ENCODE measurements around the gene MAD2L1.

The MAD2L1 gene

GRCh38 chr4:120085705-120086104 is 19.1 kb upstream of the MAD2L1 start:
- no peak overlapping the region for H3K27ac ChIP-seq
- TF ChIP-seq CTCF (IDR thresholded peaks at IDR 0.05) = no peak
- no peak for TF ChIP-seq ZFX (IDR thresholded peaks at IDR 0.05; ENCODE audit: borderline replicate concordance)

GRCh38 chr4:120084327-120084726 is 17.7 kb upstream of the MAD2L1 start:
- TF ChIP-seq ZFX (IDR thresholded peaks at IDR 0.05; ENCODE audit: borderline replicate concordance) = no peak
- TF ChIP-seq CTCF (IDR thresholded peaks at IDR 0.05) = no peak
- no peak overlapping the region for H3K27ac ChIP-seq

GRCh38 chr4:120083152-120083551 is 16.5 kb upstream of the MAD2L1 start:
- TF ChIP-seq ZFX (IDR thresholded peaks at IDR 0.05; ENCODE audit: borderline replicate concordance) (no peak), CTCF (IDR thresholded peaks at IDR 0.05) (no peak)
- no peak overlapping the region for H3K27ac ChIP-seq

- no peak overlapping the region for H3K27ac ChIP-seq
- TF ChIP-seq ZFX (IDR thresholded peaks at IDR 0.05; ENCODE audit: borderline replicate concordance) (no peak), CTCF (IDR thresholded peaks at IDR 0.05) (no peak)
Measured at GRCh38 chr4:120082251-120082650, 15.6 kb upstream of the MAD2L1 start.

- TF ChIP-seq CTCF (IDR thresholded peaks at IDR 0.05) = no peak
- TF ChIP-seq ZFX (IDR thresholded peaks at IDR 0.05; ENCODE audit: borderline replicate concordance) = no peak
- no peak overlapping the region for H3K27ac ChIP-seq
Measured at GRCh38 chr4:120081726-120082125, 15.1 kb upstream of the MAD2L1 start.

- TF ChIP-seq CTCF (IDR thresholded peaks at IDR 0.05) = no peak
- TF ChIP-seq ZFX (IDR thresholded peaks at IDR 0.05; ENCODE audit: borderline replicate concordance) = no peak
Measured at GRCh38 chr4:120080533-120080932, 13.9 kb upstream of the MAD2L1 start.

GRCh38 chr4:120079839-120080520 is 13.3 kb upstream of the MAD2L1 start:
- no peak overlapping the region for H3K27ac ChIP-seq
- no peak for TF ChIP-seq CTCF (IDR thresholded peaks at IDR 0.05)

More at GRCh38 chr4:120080533-120080932, 13.9 kb upstream of the MAD2L1 start:
- no peak overlapping the region for H3K27ac ChIP-seq

Data from 22Rv1 (cell line).